Naive thymus-derived CD8-positive, alpha-beta T cell (primary cell): Measurements from ENCODE around the gene ZBTB38. TPM values are rescaled to one million over a fixed set of nuclear protein-coding genes. Genes with fewer than 3 reads are reported as not detected.

Experiments used
- ATAC-seq, 2 donors: fragments of 150-1000 bp; cut with Tn5 transposase in 1 of 2; sonication (Bioruptor Pico), chemical (Tn5 transposase) in 1 of 2; 1 replicate in 1 of 2; 2 replicates in 1 of 2; pipeline ENCODE4 v1.10.0; 2021; ENCODE audit warnings: mild to moderate bottlenecking in 2 of 2, moderate library complexity in 2 of 2
- POLR2A ChIA-PET: fragments of 350-600 bp; sonication (Branson Sonifier 250); formaldehyde crosslinking; loops from one replicate; lab custom pipeline; 2021; ENCODE audit warnings: antibody characterized with exemption; lab: Charles Lee
- DNase-seq, 10 donors: peaks; one replicate each; pipeline versions ENCODE4 v3.0.0 to v3.0.0-alpha.2; 2020 to 2022
- H3K27ac Mint-ChIP-seq, 10 donors: one replicate each; pipeline ENCODE4 v1.8.0; 2020 to 2022; ENCODE audit warnings: mild to moderate bottlenecking in 10 of 10, mixed read lengths in 10 of 10, moderate library complexity in 4 of 10, inconsistent platforms in 1 of 10
- H3K27me3 Mint-ChIP-seq, 5 donors: one replicate each; pipeline ENCODE4 v1.8.0; 2021 to 2022; ENCODE audit warnings: mixed read lengths in 5 of 5
- H3K36me3 Mint-ChIP-seq, 3 donors: one replicate each; pipeline ENCODE4 v1.8.0; 2020 to 2022; ENCODE audit warnings: mixed read lengths in 3 of 3, mild to moderate bottlenecking in 2 of 3, inconsistent platforms in 1 of 3
- H3K4me1 Mint-ChIP-seq, 4 donors: one replicate each; pipeline ENCODE4 v1.8.0; 2021 to 2022; ENCODE audit warnings: mixed read lengths in 4 of 4
- H3K4me3 Mint-ChIP-seq, 10 donors: one replicate each; pipeline ENCODE4 v1.8.0; 2020 to 2022; ENCODE audit warnings: mild to moderate bottlenecking in 10 of 10, mixed read lengths in 10 of 10, moderate library complexity in 6 of 10, inconsistent platforms in 1 of 10
- H3K9me3 Mint-ChIP-seq, 9 donors: one replicate each; pipeline ENCODE4 v1.8.0; 2020 to 2022; ENCODE audit warnings: mixed read lengths in 9 of 9, mild to moderate bottlenecking in 3 of 9, inconsistent platforms in 1 of 9, moderate library complexity in 1 of 9
- polyA plus RNA-seq, 3 donors: library from polyadenylated mRNA; unstranded; fragments of 300-500 nt; fragmentation: Illumina TruSeq; gene quantifications; one replicate each; pipeline ENCODE4 v1.2.3, GENCODE V29; 2021
- total RNA-seq, 8 experiments: library from RNA in 2 of 8; stranded (reverse) in 2 of 8; gene quantifications; one replicate each; pipeline ENCODE4 v1.2.3 and lab custom pipeline; 2021 to 2026

Gene ZBTB38
- total and polyA plus RNA-seq, 5 experiments from 2014 or later, result 48.3 to 118 (median 56.5) TPM

DNA sequence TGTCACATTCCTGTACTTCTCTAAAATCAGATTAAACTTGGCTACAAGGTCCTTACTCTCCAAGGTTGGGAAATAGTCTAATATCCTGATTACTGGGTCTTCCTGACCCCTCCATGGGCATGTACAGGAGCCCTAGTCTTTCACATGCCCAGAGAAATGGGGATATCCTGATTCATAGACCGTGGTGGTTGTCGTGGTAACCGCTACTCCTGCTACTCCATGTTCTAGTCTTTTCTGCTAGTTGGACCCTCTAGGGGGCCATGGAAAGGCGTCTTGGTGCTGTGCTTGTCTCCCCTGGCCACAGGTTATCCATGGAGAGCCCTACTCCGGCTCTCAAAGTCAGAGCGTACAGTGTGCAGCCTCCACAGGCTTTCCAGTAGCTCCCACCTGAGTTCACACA lies 13.1 kb upstream of the ZBTB38 start:
- Mint-ChIP-seq H3K36me3 (no peaks in the 10 kb centered on the region), H3K9me3 (peaks cover 0 to 2% (median 0%) of the 10 kb centered on the region in 9 donors), H3K4me3 (no peak overlapping the region), H3K4me1 (no peaks in the 10 kb centered on the region), H3K27me3 (peaks cover 0 to 6% (median 3%) of the 10 kb centered on the region in 5 donors), H3K27ac (no peak overlapping the region)
- POLR2A ChIA-PET, result no interaction called here
- ATAC-seq (no peak), DNase-seq (no peak)

GRCh38 chr3:141356046-141356445 lies 12.3 kb upstream of the ZBTB38 start:
- H3K9me3 Mint-ChIP-seq, result no peaks in the 10 kb centered on the region
- no peak for ATAC-seq
- H3K4me1 Mint-ChIP-seq, result peaks cover 2 to 6% (median 4%) of the 10 kb centered on the region in 4 donors
- POLR2A ChIA-PET, result no interaction called here
- H3K4me3 Mint-ChIP-seq, result no peak overlapping the region
- H3K27me3 Mint-ChIP-seq, result peaks cover 0 to 6% (median 3%) of the 10 kb centered on the region in 5 donors
- no peaks in the 10 kb centered on the region for H3K36me3 Mint-ChIP-seq
- H3K27ac Mint-ChIP-seq, result no peak overlapping the region
- DNase-seq, result no peak

GRCh38 chr3:141360888-141361598 lies 7.3 kb upstream of the ZBTB38 start:
- H3K4me3 Mint-ChIP-seq, result peak overlapping the region in 3 of 10 donors; percentile 16 to 51 (median 41)
- POLR2A ChIA-PET, result interaction anchor here (0.6 to 3.3 kb wide), 6 partner anchors 49 to 92 kb away, joined by 3 to 17 read pairs (median 4); no protein-coding TSS in a partner anchor
- no peaks in the 10 kb centered on the region for H3K27me3 Mint-ChIP-seq
- peaks cover 0 to 6% (median 0%) of the 10 kb centered on the region in 9 donors for H3K9me3 Mint-ChIP-seq
- DNase-seq (peak in 5 of 10 donors; percentile 1 to 56 (median 52)), ATAC-seq (peak; percentile 68 to 70)
- peaks cover 2 to 9% (median 6%) of the 10 kb centered on the region in 4 donors for H3K4me1 Mint-ChIP-seq
- H3K36me3 Mint-ChIP-seq, result no peaks in the 10 kb centered on the region
- peak overlapping the region in 4 of 10 donors; percentile 41 to 82 (median 54) for H3K27ac Mint-ChIP-seq

DNA sequence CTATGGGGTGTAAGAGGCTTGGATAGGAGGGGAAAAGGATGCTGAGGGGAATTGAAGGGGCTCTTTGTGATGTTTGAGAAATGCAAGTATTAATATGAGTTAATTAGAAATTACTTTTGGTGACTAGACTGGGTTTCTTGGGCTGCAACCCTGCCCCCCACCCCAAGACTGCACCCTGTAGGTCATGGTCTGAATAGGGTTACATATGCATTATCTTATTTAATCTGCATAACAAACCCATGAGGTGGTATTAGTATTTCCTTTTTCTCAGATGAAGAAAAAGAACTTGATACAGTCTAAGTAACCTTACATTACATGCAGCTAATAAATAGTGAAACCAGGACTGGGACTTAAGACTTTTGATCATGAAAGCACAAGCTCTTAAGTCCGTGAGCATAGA lies 5.6 kb upstream of the ZBTB38 start:
- Mint-ChIP-seq H3K27ac (no peak overlapping the region), H3K9me3 (peaks cover 0 to 6% (median 0%) of the 10 kb centered on the region in 9 donors), H3K27me3 (no peaks in the 10 kb centered on the region), H3K36me3 (no peaks in the 10 kb centered on the region), H3K4me3 (no peak overlapping the region), H3K4me1 (peaks cover 2 to 9% (median 6%) of the 10 kb centered on the region in 4 donors)
- ATAC-seq (no peak), DNase-seq (no peak)
- POLR2A ChIA-PET, result interaction anchor here (0.7 to 1.0 kb wide), 2 partner anchors 40 to 56 kb away, joined by 3 read pairs; no protein-coding TSS in a partner anchor

DNA sequence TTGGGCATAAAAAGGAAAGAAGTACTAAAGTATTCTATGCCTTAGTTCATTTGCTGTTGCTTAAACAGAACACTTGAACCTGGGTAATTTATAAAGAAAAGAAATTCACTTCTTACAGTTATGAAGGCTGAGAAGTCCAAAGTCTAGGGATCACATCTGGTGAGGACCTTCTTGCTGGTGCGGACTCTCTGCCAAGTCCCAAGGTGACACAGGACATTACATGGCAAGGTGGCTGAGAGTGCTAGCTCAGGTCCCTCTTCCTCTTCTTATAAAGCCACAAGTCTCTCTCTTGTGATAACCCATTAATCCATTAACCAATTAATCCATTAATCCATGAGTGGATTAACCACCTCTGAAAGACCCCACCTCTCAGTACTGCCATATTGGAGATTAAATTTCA lies 3.1 kb upstream of the ZBTB38 start:
- Mint-ChIP-seq H3K4me1 (peaks cover 2 to 15% (median 12%) of the 10 kb centered on the region in 4 donors), H3K4me3 (no peak overlapping the region), H3K9me3 (peaks cover 0 to 6% (median 0%) of the 10 kb centered on the region in 9 donors), H3K27me3 (no peaks in the 10 kb centered on the region), H3K36me3 (no peaks in the 10 kb centered on the region), H3K27ac (no peak overlapping the region)
- no peak for DNase-seq
- ATAC-seq, result no peak
- POLR2A ChIA-PET, result interaction anchor here (0.6 kb wide), 1 partner anchor 411 kb away, joined by 4 read pairs; no protein-coding TSS in a partner anchor

- no peaks in the 10 kb centered on the region for H3K27me3 Mint-ChIP-seq
- POLR2A ChIA-PET, result no interaction called here
- peaks cover 0 to 6% (median 0%) of the 10 kb centered on the region in 9 donors for H3K9me3 Mint-ChIP-seq
These were observed 1.8 kb upstream of the ZBTB38 start for GRCh38 chr3:141366285-141367037.

DNA sequence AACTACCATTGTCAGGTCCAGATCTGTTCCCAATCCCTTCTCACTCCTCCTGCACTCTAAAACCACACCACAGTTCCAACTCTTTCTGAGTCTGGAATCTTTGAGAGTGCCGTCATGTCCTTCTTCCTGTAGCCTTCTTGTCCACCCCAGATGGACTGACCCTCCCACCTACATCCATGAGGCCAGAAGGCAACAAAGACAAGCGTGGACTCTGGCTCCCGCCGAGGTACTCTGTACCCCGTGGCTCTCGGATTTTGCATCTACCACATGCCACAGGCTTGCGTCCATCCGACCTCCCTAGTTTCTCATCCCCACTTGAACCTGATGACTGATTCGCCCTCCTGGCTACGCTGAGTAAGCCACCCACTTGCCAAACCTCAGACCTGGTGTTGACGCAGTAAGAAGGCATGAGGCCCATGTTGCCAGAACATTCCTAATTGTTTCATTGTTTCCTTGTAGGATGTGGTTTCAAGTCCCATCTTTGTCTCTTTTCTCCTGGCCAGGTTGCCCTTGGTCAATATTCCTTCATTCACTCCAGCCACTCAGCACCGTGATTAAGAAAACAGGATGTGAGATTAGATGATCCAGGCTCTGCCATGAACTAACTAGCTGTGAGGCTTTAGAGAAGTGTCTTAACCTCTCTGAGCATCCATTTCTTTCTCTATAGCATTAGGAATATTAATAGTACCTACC lies 1.1 kb upstream of the ZBTB38 start:
- H3K36me3 Mint-ChIP-seq, result no peaks in the 10 kb centered on the region
- ATAC-seq (no peak), DNase-seq (no peak)
- no peak overlapping the region for H3K4me3 Mint-ChIP-seq
- H3K27me3 Mint-ChIP-seq, result no peaks in the 10 kb centered on the region
- H3K4me1 Mint-ChIP-seq, result peaks cover 0 to 10% (median 7%) of the 10 kb centered on the region in 4 donors
- peaks cover 0 to 6% (median 0%) of the 10 kb centered on the region in 9 donors for H3K9me3 Mint-ChIP-seq
- POLR2A ChIA-PET, result no interaction called here
- H3K27ac Mint-ChIP-seq, result peak overlapping the region in 1 of 10 donors; percentile 12

More at GRCh38 chr3:141366285-141367037, 1.8 kb upstream of the ZBTB38 start:
- ATAC-seq (no peak), DNase-seq (no peak)
- Mint-ChIP-seq H3K4me1 (peaks cover 0 to 10% (median 7%) of the 10 kb centered on the region in 4 donors), H3K4me3 (no peak overlapping the region), H3K27ac (peak overlapping the region in 1 of 10 donors; percentile 4), H3K36me3 (no peaks in the 10 kb centered on the region)

- DNase-seq (no peak), ATAC-seq (no peak)
- peaks cover 0 to 10% (median 7%) of the 10 kb centered on the region in 4 donors for H3K4me1 Mint-ChIP-seq
- no peaks in the 10 kb centered on the region for H3K9me3 Mint-ChIP-seq
- H3K36me3 Mint-ChIP-seq, result no peaks in the 10 kb centered on the region
- peak overlapping the region in 2 of 10 donors; percentile 7 to 38 for H3K27ac Mint-ChIP-seq
- H3K27me3 Mint-ChIP-seq, result no peaks in the 10 kb centered on the region
- POLR2A ChIA-PET, result interaction anchor here (0.5 to 1.6 kb wide), 2 partner anchors 34 to 765 kb away, joined by 3 read pairs; no protein-coding TSS in a partner anchor
- H3K4me3 Mint-ChIP-seq, result no peak overlapping the region
These were observed 856 bp downstream of the ZBTB38 start for GRCh38 chr3:141368925-141369794.

DNA sequence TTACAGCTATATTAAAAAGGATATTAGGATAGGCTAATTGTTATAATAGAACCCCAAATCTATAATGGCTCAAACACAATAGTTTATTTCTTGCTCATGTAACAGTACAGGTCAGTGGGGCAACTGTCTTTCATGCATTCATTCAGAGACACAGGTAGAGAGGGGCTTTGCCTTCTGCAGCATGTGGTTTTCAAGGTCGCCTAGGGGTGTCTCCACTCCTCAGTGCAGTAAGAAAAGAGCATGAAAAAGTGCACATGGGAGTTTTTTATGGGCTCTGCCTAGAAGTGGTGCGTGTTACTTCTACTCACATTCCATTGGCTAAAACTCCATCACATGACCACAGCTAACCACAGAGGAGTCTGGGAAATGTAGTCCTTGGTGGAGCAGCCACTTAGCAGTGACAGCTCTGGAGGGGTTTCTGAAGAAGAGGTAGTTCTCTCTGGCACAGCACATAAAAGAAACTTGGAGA lies 1.8 kb downstream of the ZBTB38 start:
- Mint-ChIP-seq H3K36me3 (no peaks in the 10 kb centered on the region), H3K9me3 (no peaks in the 10 kb centered on the region), H3K27ac (peak overlapping the region in 4 of 10 donors; percentile 3 to 63 (median 34)), H3K4me1 (peaks cover 0 to 10% (median 7%) of the 10 kb centered on the region in 4 donors), H3K4me3 (no peak overlapping the region), H3K27me3 (no peaks in the 10 kb centered on the region)
- POLR2A ChIA-PET, result interaction anchor here (0.5 to 1.6 kb wide), 8 partner anchors 15 to 764 kb away, joined by 3 to 10 read pairs (median 4); no protein-coding TSS in a partner anchor
- ATAC-seq, result peak; percentile 100
- peak; percentile 23 to 89 (median 73) for DNase-seq

- no peak for ATAC-seq
- no peak overlapping the region for H3K27ac Mint-ChIP-seq
- no peaks in the 10 kb centered on the region for H3K9me3 Mint-ChIP-seq
- H3K4me3 Mint-ChIP-seq, result peak overlapping the region in 1 of 10 donors; percentile 14
- POLR2A ChIA-PET, result interaction anchor here (0.7 kb wide), 1 partner anchor 137 kb away, joined by 4 read pairs; no protein-coding TSS in a partner anchor
- DNase-seq, result no peak
- H3K36me3 Mint-ChIP-seq, result no peaks in the 10 kb centered on the region
- no peaks in the 10 kb centered on the region for H3K27me3 Mint-ChIP-seq
- peaks cover 12 to 25% (median 24%) of the 10 kb centered on the region in 4 donors for H3K4me1 Mint-ChIP-seq
These were observed 3.6 kb downstream of the ZBTB38 start for GRCh38 chr3:141371882-141372281.

DNA sequence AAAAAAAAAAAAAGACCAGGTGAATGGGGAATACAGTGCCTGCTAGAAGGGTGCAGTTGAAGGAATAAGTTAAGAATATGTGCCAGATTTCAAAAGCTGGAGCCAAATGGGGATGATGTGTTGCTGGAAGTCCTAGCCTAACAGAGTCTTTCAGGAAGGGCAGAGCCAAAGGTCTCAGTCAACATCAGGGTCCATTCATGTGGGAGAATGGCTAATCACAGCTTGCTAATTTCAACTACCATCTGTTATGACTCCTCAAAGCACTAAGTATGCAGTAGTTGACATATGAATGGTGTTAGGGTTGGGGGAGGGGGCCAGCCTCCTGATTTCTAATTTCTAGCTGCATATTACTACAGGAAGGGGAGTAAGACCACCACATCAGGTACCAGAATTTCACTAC lies 4.4 kb downstream of the ZBTB38 start:
- no peaks in the 10 kb centered on the region for H3K36me3 Mint-ChIP-seq
- no peaks in the 10 kb centered on the region for H3K9me3 Mint-ChIP-seq
- DNase-seq, result no peak
- H3K4me1 Mint-ChIP-seq, result peaks cover 13 to 27% (median 27%) of the 10 kb centered on the region in 4 donors
- POLR2A ChIA-PET, result interaction anchor here (0.7 kb wide), 1 partner anchor 138 kb away, joined by 4 read pairs; no protein-coding TSS in a partner anchor
- H3K4me3 Mint-ChIP-seq, result no peak overlapping the region
- no peak for ATAC-seq
- no peaks in the 10 kb centered on the region for H3K27me3 Mint-ChIP-seq
- H3K27ac Mint-ChIP-seq, result no peak overlapping the region
